ENCODE data around the gene ZNF26.
"Not testable (repeated sequence)": the region's sequence is repeated elsewhere in the genome, so short reads cannot be mapped to it uniquely, and the experiment has no call there.

The ZNF26 gene

GRCh38 chr12:132956011-132956788 is 30.0 kb upstream of the ZNF26 start, which contains the start of gene ZNF605:
Gene ZNF605 (minus strand): TSS chr12:132956306. CDS start chr12:132945635, 10,671 bp downstream.
- DNase-seq (ENCODE audit: low read depth) = peak; percentile 77

GRCh38 chr12:132961790-132962189 is 24.4 kb upstream of the ZNF26 start:
- not testable (repeated sequence) for DNase-seq (ENCODE audit: low read depth)

- not testable (repeated sequence) for DNase-seq (ENCODE audit: low read depth)
These were observed 22.2 kb upstream of the ZNF26 start for GRCh38 chr12:132963947-132964346.

GRCh38 chr12:132965796-132966195 is 20.4 kb upstream of the ZNF26 start:
- DNase-seq (ENCODE audit: low read depth) = no peak

GRCh38 chr12:132966676-132967415 is 19.3 kb upstream of the ZNF26 start:
- DNase-seq (ENCODE audit: low read depth) = no peak

- no peak for DNase-seq (ENCODE audit: low read depth)
These were observed 18.4 kb upstream of the ZNF26 start for GRCh38 chr12:132967736-132968135.

GRCh38 chr12:132972374-132972773 is 13.8 kb upstream of the ZNF26 start:
- DNase-seq (ENCODE audit: low read depth) = no peak

- not testable (repeated sequence) for DNase-seq (ENCODE audit: low read depth)
These were observed 9.3 kb upstream of the ZNF26 start for GRCh38 chr12:132976870-132977269.

GRCh38 chr12:132986885-132987225 is 688 bp downstream of the ZNF26 start:
- no peak for DNase-seq (ENCODE audit: low read depth)

GRCh38 chr12:132998741-132999140 is 12.6 kb downstream of the ZNF26 start:
- DNase-seq (ENCODE audit: low read depth) = no peak

GRCh38 chr12:133010657-133011297 is 24.6 kb downstream of the ZNF26 start:
- no peak for DNase-seq (ENCODE audit: low read depth)

GRCh38 chr12:133023566-133023965 is 37.4 kb downstream of the ZNF26 start:
- DNase-seq (ENCODE audit: low read depth) = no peak

- DNase-seq (ENCODE audit: low read depth) = no peak
These were observed 40.8 kb downstream of the ZNF26 start for GRCh38 chr12:133026996-133027395.

GRCh38 chr12:133037207-133038005 is 51.2 kb downstream of the ZNF26 start, which contains the start of gene ZNF84:
Gene ZNF84 (plus strand): TSS chr12:133037509. CDS start chr12:133041468, 3,959 bp downstream.
- DNase-seq (ENCODE audit: low read depth) = peak; percentile 94

- no peak for DNase-seq (ENCODE audit: low read depth)
These were observed 52.0 kb downstream of the ZNF26 start for GRCh38 chr12:133038118-133038709.

- no peak for DNase-seq (ENCODE audit: low read depth)
These were observed 60.5 kb downstream of the ZNF26 start for GRCh38 chr12:133046698-133047097.

GRCh38 chr12:133057446-133057845 is 71.3 kb downstream of the ZNF26 start:
- no peak for DNase-seq (ENCODE audit: low read depth)

- no peak for DNase-seq (ENCODE audit: low read depth)
These were observed 72.3 kb downstream of the ZNF26 start for GRCh38 chr12:133058203-133059113.

- no peak for DNase-seq (ENCODE audit: low read depth)
These were observed 75.8 kb downstream of the ZNF26 start for GRCh38 chr12:133061954-133062353.

GRCh38 chr12:133063556-133063955 is 77.4 kb downstream of the ZNF26 start:
- no peak for DNase-seq (ENCODE audit: low read depth)

Measured in stimulated activated CD8-positive, alpha-beta memory T cell treated with anti-CD3 and anti-CD28 coated beads, Interleukin-4, amount 100 ng/mL, for 24 hours (primary cell).